HepG2 (cell line): ENCODE results near the gene NUF2. TPM values are rescaled to one million over a fixed set of nuclear protein-coding genes. Genes with fewer than 3 reads are reported as not detected.

Source experiments
- CHCHD3 ChIP-seq: sonication (generic); formaldehyde crosslinking; IDR thresholded peaks from 2 replicates; pipeline ENCODE4 v1.8.0; 2022; ENCODE audit warnings: mild to moderate bottlenecking, missing genetic modification reagents, moderate library complexity
- HNF1A ChIP-seq, 2 experiments: sonication (generic) in 1 of 2; formaldehyde crosslinking in 1 of 2; IDR thresholded peaks; 2 replicates each; pipeline versions ENCODE4 v1.4.0 to v1.6.1; 2016 to 2020; ENCODE audit warnings: borderline replicate concordance in 1 of 2, low read depth in 1 of 2, mild to moderate bottlenecking in 1 of 2, missing genetic modification reagents in 1 of 2
- KAT8 ChIP-seq: IDR thresholded peaks from 2 replicates; pipeline ENCODE4 v1.6.1; 2016; ENCODE audit warnings: missing genetic modification reagents, missing compliant biosample characterization
- KMT2B ChIP-seq: IDR thresholded peaks from 2 replicates; pipeline ENCODE4 v1.6.1; 2016; ENCODE audit warnings: missing genetic modification reagents, missing compliant biosample characterization
- MIER2 ChIP-seq: IDR thresholded peaks from 2 replicates; pipeline ENCODE4 v1.6.1; 2016; ENCODE audit warnings: missing biosample characterization, missing genetic modification reagents
- PREB ChIP-seq: sonication (generic); formaldehyde crosslinking; IDR thresholded peaks from 2 replicates; pipeline ENCODE4 v1.4.0; 2020; ENCODE audit warnings: missing genetic modification reagents
- RFXANK ChIP-seq: IDR thresholded peaks from 2 replicates; pipeline ENCODE4 v1.6.1; 2016
- RXRB ChIP-seq: IDR thresholded peaks from 2 replicates; pipeline ENCODE4 v1.6.1; 2016; ENCODE audit warnings: borderline replicate concordance, missing genetic modification reagents, missing compliant biosample characterization
- TBX3 ChIP-seq: fragments of 450-650 bp; IDR thresholded peaks from 2 replicates; pipeline ENCODE4 v1.6.1; 2017; ENCODE audit warnings: antibody characterized with exemption, mild to moderate bottlenecking, inconsistent platforms, borderline replicate concordance
- TEF ChIP-seq: sonication (generic); formaldehyde crosslinking; IDR thresholded peaks from 2 replicates; pipeline ENCODE4 v1.5.0; 2020; ENCODE audit warnings: missing genetic modification reagents
- WIZ ChIP-seq: sonication (generic); formaldehyde crosslinking; IDR thresholded peaks from 2 replicates; pipeline ENCODE4 v1.5.1; 2020; ENCODE audit warnings: mild to moderate bottlenecking, missing genetic modification reagents
- XRCC5 ChIP-seq: fragments of 200-400 bp; formaldehyde crosslinking; optimal IDR thresholded peaks from 2 replicates; pipeline ENCODE3; 2017; ENCODE audit warnings: mild to moderate bottlenecking, low read length
- ZBTB44 ChIP-seq: sonication (generic); formaldehyde crosslinking; IDR thresholded peaks from 2 replicates; pipeline ENCODE4 v1.4.0; 2020; ENCODE audit warnings: missing genetic modification reagents
- ZFP82 ChIP-seq: sonication (generic); formaldehyde crosslinking; IDR thresholded peaks from 2 replicates; pipeline ENCODE4 v1.5.1; 2020; ENCODE audit warnings: mild to moderate bottlenecking, missing genetic modification reagents, borderline replicate concordance
- ZNF24 ChIP-seq: fragments of 450-650 bp; IDR thresholded peaks from 2 replicates; pipeline ENCODE4 v1.6.1; 2017; ENCODE audit warnings: antibody characterized with exemption, mild to moderate bottlenecking
- ZNF34 ChIP-seq: sonication (generic); formaldehyde crosslinking; IDR thresholded peaks from 2 replicates; pipeline ENCODE4 v1.4.0; 2020; ENCODE audit warnings: mild to moderate bottlenecking, missing genetic modification reagents, borderline replicate concordance
- ZNF432 ChIP-seq: sonication (generic); formaldehyde crosslinking; IDR thresholded peaks from 2 replicates; pipeline ENCODE4 v1.5.0; 2020; ENCODE audit warnings: missing genetic modification reagents, mild to moderate bottlenecking, borderline replicate concordance
- ZNF557 ChIP-seq: sonication (generic); formaldehyde crosslinking; IDR thresholded peaks from 2 replicates; pipeline ENCODE4 v1.4.0; 2020; ENCODE audit warnings: missing genetic modification reagents
- ZNF576 ChIP-seq: sonication (generic); formaldehyde crosslinking; IDR thresholded peaks from 2 replicates; pipeline ENCODE4 v1.4.0; 2020; ENCODE audit warnings: mild to moderate bottlenecking, missing genetic modification reagents
- ZNF761 ChIP-seq: sonication (generic); formaldehyde crosslinking; conservative IDR thresholded peaks from 2 replicates; pipeline ENCODE4 v1.4.0; 2020; ENCODE audit warnings: mild to moderate bottlenecking, missing genetic modification reagents
- polyA plus RNA-seq, 8 experiments: library from polyadenylated mRNA; depleted of rRNA in 3 of 8; stranded (reverse) in 7 of 8; unstranded in 1 of 8; fragments of >200 nt; fragmentation: Illumina TruSeq in 4 of 8; extraction: Trizol in 4 of 8; gene quantifications; 2 replicates each; pipeline versions ENCODE4 v1.2.1 to v1.2.3, GENCODE V29; 2011 to 2016; ENCODE audit warnings: low read depth in 4 of 8, missing spikeins in 1 of 8, mixed read lengths in 1 of 8; ENCODE audit not compliant: insufficient read depth in 1 of 8
- total RNA-seq, 5 experiments: library from RNA; depleted of rRNA; stranded (reverse); fragments of >200 nt; fragmentation: Illumina TruSeq; extraction: Trizol; gene quantifications; 2 replicates each; pipeline ENCODE4 v1.2.3, GENCODE V29; 2016; ENCODE audit warnings: low read depth in 1 of 5

The NUF2 gene
- total and polyA plus RNA-seq, 2 of the 13 experiments (the other 11 are each of a cell fraction or from before 2014, with no cell fraction given), result 26.0 to 39.4 TPM

- TF ChIP-seq PREB (CRISPR knock-in tag) (0 out of 2 replicates have a peak, but pooled peaks have one; percentile 79), TEF (CRISPR knock-in tag) (0 out of 2 replicates have a peak, but pooled peaks have one; percentile 43), ZNF34 (CRISPR knock-in tag) (peak; percentile 97; the same call in 1 of the 2 replicates), ZNF761 (peak; percentile 71; the same call in 1 of the 2 replicates), ZNF24 (peak; percentile 86), HNF1A (IDR thresholded peaks at IDR 0.05; ENCODE audit: low read depth) (peak; percentile 60; the same call in 1 of the 2 replicates), HNF1A (CRISPR knock-in tag; IDR thresholded peaks at IDR 0.05; ENCODE audit: borderline replicate concordance) (peak; percentile 88), ZBTB44 (peak; percentile 93; the same call in 1 of the 2 replicates), TBX3 (peak; percentile 80), ZFP82 (CRISPR knock-in tag) (peak; percentile 95), WIZ (CRISPR knock-in tag) (peak; percentile 90; the same call in 1 of the 2 replicates), XRCC5 (peak; percentile 100), RXRB (CRISPR knock-in tag) (peak; percentile 86), CHCHD3 (CRISPR knock-in tag) (peak; percentile 96), ZNF557 (CRISPR knock-in tag) (peak; percentile 90; the same call in 1 of the 2 replicates), ZNF432 (CRISPR knock-in tag) (0 out of 2 replicates have a peak, but pooled peaks have one; percentile 24), MIER2 (CRISPR knock-in tag) (peak; percentile 87), KMT2B (CRISPR knock-in tag) (peak; percentile 100), ZNF576 (CRISPR knock-in tag) (no peak), KAT8 (CRISPR knock-in tag) (peak; percentile 100), RFXANK (peak; percentile 85)
Measured at GRCh38 chr1:163321311-163322305, at the start of gene NUF2 (continued).
